Measurements from ENCODE around the gene TSHZ2.

DNA sequence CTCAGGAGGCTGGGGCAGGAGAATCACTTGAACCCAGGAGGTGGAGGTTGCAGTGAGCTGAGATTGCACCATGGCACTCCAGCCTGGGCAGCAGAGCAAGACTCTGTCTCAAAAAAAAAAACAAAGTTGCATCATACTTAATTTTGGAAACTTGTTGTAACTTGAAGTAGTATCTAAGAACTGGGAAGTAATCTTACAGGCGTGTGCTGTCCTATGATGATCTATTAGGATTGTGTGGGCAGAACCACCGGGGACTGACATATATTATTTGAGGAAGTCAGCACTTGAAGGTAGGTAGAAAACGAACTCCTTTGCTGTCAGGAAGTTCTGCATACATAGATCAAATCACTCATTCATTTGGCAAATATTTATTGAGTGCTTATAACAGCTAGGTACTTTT is 433.0 kb downstream of the TSHZ2 start:
- TF ChIP-seq, protein P1, sequence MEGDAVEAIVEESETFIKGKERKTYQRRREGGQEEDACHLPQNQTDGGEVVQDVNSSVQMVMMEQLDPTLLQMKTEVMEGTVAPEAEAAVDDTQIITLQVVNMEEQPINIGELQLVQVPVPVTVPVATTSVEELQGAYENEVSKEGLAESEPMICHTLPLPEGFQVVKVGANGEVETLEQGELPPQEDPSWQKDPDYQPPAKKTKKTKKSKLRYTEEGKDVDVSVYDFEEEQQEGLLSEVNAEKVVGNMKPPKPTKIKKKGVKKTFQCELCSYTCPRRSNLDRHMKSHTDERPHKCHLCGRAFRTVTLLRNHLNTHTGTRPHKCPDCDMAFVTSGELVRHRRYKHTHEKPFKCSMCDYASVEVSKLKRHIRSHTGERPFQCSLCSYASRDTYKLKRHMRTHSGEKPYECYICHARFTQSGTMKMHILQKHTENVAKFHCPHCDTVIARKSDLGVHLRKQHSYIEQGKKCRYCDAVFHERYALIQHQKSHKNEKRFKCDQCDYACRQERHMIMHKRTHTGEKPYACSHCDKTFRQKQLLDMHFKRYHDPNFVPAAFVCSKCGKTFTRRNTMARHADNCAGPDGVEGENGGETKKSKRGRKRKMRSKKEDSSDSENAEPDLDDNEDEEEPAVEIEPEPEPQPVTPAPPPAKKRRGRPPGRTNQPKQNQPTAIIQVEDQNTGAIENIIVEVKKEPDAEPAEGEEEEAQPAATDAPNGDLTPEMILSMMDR (conservative IDR thresholded peaks at IDR 0.05) = no peak
- no peak for TF ChIP-seq ZFX (IDR thresholded peaks at IDR 0.05)

All from C4-2B (cell line).